ENCODE results near the gene ADCYAP1R1. TPM values are rescaled to one million over a fixed set of nuclear protein-coding genes. Genes with fewer than 3 reads are reported as not detected.

ADCYAP1R1 gene
- total RNA-seq, 1 donor from 2014 or later = not detected

DNA sequence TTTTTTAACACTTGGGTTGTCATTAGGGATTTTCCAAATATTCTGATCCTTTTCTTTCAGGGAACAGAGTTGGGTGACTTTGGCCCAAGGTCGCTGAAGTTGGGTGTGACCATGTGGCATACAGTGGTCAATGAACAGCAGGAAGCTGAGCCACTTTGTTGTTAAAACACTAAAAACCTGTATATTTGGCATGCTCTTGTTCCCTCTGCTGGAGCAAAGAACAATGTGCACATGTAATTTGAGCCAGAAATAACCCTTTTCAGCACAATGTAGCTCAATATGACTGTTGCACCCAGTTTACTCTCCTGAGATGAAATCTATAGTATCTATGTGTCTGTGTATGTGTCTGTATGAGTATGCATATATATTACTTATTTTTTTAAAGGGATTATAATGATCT is 74.9 kb downstream of the ADCYAP1R1 start:
- no peak overlapping the region for H3K4me3 ChIP-seq (ENCODE audit: low read depth, low read length)
- peak; percentile 7 for DNase-seq (ENCODE audit: low read depth)
- TF ChIP-seq, protein P1, sequence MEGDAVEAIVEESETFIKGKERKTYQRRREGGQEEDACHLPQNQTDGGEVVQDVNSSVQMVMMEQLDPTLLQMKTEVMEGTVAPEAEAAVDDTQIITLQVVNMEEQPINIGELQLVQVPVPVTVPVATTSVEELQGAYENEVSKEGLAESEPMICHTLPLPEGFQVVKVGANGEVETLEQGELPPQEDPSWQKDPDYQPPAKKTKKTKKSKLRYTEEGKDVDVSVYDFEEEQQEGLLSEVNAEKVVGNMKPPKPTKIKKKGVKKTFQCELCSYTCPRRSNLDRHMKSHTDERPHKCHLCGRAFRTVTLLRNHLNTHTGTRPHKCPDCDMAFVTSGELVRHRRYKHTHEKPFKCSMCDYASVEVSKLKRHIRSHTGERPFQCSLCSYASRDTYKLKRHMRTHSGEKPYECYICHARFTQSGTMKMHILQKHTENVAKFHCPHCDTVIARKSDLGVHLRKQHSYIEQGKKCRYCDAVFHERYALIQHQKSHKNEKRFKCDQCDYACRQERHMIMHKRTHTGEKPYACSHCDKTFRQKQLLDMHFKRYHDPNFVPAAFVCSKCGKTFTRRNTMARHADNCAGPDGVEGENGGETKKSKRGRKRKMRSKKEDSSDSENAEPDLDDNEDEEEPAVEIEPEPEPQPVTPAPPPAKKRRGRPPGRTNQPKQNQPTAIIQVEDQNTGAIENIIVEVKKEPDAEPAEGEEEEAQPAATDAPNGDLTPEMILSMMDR (IDR thresholded peaks at IDR 0.05; ENCODE audit: insufficient read depth, low read length, severe bottlenecking) = no peak
- FAIRE-seq = no peak
- H3K36me3 ChIP-seq (ENCODE audit: control insufficient read depth, insufficient read depth, low read length) = no peaks in the 10 kb centered on the region
- no peaks in the 10 kb centered on the region for H3K27me3 ChIP-seq (ENCODE audit: control insufficient read depth, insufficient read depth, low read length)

DNA sequence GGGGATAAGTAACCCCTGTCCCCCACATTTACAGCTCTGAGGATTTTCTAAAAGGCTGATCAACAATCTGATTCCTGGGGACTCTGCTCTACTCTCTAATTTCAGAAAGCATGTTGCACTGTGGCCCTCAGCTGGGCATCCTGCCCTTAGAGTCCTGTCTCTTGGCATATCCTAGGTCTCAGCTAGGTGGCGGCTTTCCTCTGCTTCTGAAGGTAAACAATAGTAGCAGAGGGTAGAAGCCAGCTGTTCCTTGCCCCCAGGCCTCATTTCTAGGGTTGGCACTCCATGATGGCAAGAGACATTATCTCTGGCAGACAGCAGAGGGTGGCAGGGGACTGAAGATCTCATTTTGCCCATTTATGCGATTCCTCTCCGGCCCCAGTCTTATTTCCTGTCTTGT is 77.0 kb downstream of the ADCYAP1R1 start:
- TF ChIP-seq, protein P1 (IDR thresholded peaks at IDR 0.05; ENCODE audit: insufficient read depth, low read length, severe bottlenecking) = peak; percentile 31
- Histone ChIP-seq H3K36me3 (ENCODE audit: control insufficient read depth, insufficient read depth, low read length) (no peaks in the 10 kb centered on the region), H3K27me3 (ENCODE audit: control insufficient read depth, insufficient read depth, low read length) (no peaks in the 10 kb centered on the region), H3K4me3 (ENCODE audit: low read depth, low read length) (no peak overlapping the region)
- FAIRE-seq (no peak), DNase-seq (ENCODE audit: low read depth) (no peak)

DNA sequence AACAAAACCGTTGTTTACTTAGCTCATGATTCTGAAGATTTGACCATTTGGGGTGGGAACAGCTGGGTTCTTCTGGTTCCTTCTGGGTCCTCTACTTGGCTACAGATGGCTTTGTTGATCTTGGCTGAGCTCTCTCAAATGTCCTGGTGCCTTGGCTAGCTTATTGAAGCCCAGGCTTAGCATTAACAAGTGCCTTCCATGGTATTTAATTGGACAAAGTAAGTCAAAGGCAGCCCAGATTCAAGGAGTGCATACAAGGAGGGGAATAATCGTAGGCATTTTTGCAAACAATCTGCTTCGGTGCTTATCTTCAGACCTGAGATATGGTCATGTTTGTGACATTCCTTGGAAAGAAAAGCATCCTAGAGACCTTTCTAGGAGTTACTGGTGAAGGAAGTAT is 81.4 kb downstream of the ADCYAP1R1 start:
- Histone ChIP-seq H3K4me3 (ENCODE audit: low read depth, low read length) (no peak overlapping the region), H3K36me3 (ENCODE audit: control insufficient read depth, insufficient read depth, low read length) (no peaks in the 10 kb centered on the region), H3K27me3 (ENCODE audit: control insufficient read depth, insufficient read depth, low read length) (no peaks in the 10 kb centered on the region)
- TF ChIP-seq, protein P1 (IDR thresholded peaks at IDR 0.05; ENCODE audit: insufficient read depth, low read length, severe bottlenecking) = no peak
- no peak for FAIRE-seq
- DNase-seq (ENCODE audit: low read depth) = no peak

DNA sequence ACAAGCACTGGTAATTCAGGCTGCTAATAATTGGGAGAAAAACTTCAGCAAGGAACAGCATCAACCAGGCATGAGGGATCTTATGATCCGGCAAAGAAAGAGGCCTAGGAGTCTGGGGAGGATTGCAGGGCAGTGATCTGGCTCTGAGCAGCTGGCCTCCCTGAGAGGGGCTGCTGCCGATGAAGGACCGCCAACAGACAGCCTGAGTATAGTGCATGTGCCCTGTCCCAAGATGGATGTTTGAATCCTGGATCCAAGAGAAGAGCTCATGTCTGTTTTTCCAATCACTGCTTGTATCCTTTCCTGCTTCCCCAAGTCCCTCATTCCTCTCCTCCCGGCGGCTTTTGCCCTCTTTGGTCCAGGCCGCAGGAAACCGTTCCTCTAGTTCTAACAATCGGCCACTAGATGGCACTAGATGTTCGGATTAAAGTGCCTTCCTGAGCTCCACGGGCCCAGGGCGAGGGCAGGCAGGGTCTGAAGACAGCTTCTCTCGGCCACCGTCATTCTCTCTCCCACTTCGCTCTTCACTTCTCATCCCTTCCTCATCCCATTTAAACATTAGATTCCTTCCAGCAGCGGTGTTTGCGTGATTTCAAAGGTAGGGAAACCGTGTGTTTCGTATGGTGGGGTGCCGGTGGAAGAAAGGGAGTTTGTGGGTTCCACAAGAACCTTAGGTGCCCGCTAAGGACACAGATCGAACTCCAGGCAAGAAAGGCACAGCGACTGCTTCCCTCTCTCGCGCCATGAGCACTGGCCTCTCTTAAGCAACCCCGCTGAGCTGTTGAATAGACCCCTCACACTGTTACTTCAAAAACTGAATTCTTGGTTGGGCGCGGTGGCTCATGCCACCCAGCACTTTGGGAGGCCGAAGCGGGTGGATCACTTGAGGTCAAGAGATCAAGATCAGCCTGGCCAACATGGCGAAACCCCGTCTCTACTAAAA is 82.4 kb downstream of the ADCYAP1R1 start:
- H3K4me3 ChIP-seq (ENCODE audit: low read depth, low read length) = no peak overlapping the region
- FAIRE-seq = no peak
- H3K36me3 ChIP-seq (ENCODE audit: control insufficient read depth, insufficient read depth, low read length) = no peaks in the 10 kb centered on the region
- TF ChIP-seq, protein P1 (IDR thresholded peaks at IDR 0.05; ENCODE audit: insufficient read depth, low read length, severe bottlenecking) = peak; percentile 73
- no peaks in the 10 kb centered on the region for H3K27me3 ChIP-seq (ENCODE audit: control insufficient read depth, insufficient read depth, low read length)
- DNase-seq (ENCODE audit: low read depth) = peak; percentile 49

DNA sequence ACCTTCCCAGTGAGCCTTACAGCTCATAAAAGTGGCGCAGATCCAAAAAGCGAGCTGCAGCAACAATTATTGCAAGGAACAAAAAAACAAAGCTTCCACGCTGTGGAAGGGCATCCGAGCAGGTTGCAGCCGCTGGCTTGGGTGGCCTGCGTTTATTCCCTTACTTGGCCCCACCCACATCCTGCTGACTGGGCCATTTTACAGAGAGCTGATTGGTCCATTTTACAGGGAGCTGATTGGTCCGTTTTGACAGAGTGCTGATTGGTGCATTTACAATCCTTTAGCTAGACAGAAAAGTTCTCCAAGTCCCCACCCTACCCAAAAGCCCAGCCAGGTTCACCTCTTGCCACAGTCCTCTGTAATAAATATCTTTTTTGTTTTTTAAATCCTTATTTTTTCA is 85.1 kb downstream of the ADCYAP1R1 start:
- H3K36me3 ChIP-seq (ENCODE audit: control insufficient read depth, insufficient read depth, low read length) = no peaks in the 10 kb centered on the region
- TF ChIP-seq, protein P1 (IDR thresholded peaks at IDR 0.05; ENCODE audit: insufficient read depth, low read length, severe bottlenecking) = no peak
- FAIRE-seq (no peak), DNase-seq (ENCODE audit: low read depth) (no peak)
- no peaks in the 10 kb centered on the region for H3K27me3 ChIP-seq (ENCODE audit: control insufficient read depth, insufficient read depth, low read length)
- no peak overlapping the region for H3K4me3 ChIP-seq (ENCODE audit: low read depth, low read length)

Data from bronchial epithelial cell (primary cell).